ENCODE data around the gene PRODH. TPM values are rescaled to one million over a fixed set of nuclear protein-coding genes. Genes with fewer than 3 reads are reported as not detected.

PRODH gene
- polyA plus RNA-seq, 1 of the 3 experiments (the other 2 are of a cell fraction), result 0.03 TPM

DNA sequence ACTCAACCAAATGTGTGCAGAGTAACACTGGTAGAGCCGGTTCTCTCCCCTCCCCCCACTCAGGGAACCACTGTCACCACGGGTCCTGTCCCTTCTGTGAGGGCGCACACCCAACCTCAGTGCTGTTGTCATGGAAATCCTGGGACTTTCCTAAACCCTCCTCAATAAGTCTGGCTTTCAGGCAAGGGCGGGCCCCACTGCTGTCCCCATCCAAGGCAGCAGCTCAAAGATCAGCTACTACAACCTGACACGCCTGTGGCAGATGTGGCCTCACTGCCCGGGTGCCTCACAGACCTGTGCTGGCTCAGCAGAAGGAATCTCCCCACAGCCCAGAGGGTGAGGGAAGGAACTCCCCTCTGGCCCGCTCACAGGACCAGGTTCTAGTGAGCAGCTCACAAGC is 2.2 kb downstream of the PRODH start (continued):
- TF ChIP-seq, protein P1, sequence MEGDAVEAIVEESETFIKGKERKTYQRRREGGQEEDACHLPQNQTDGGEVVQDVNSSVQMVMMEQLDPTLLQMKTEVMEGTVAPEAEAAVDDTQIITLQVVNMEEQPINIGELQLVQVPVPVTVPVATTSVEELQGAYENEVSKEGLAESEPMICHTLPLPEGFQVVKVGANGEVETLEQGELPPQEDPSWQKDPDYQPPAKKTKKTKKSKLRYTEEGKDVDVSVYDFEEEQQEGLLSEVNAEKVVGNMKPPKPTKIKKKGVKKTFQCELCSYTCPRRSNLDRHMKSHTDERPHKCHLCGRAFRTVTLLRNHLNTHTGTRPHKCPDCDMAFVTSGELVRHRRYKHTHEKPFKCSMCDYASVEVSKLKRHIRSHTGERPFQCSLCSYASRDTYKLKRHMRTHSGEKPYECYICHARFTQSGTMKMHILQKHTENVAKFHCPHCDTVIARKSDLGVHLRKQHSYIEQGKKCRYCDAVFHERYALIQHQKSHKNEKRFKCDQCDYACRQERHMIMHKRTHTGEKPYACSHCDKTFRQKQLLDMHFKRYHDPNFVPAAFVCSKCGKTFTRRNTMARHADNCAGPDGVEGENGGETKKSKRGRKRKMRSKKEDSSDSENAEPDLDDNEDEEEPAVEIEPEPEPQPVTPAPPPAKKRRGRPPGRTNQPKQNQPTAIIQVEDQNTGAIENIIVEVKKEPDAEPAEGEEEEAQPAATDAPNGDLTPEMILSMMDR (IDR thresholded peaks at IDR 0.05), result no peak
- TF ChIP-seq TCF12 (IDR thresholded peaks at IDR 0.05) (no peak), RXRA (IDR thresholded peaks at IDR 0.05; ENCODE audit: borderline replicate concordance, low read depth) (no peak), TEAD4 (IDR thresholded peaks at IDR 0.05; ENCODE audit: borderline replicate concordance, insufficient read depth) (no peak), NFIC (IDR thresholded peaks at IDR 0.05; ENCODE audit: borderline replicate concordance) (no peak)
- TF ChIP-seq, protein P2, sequence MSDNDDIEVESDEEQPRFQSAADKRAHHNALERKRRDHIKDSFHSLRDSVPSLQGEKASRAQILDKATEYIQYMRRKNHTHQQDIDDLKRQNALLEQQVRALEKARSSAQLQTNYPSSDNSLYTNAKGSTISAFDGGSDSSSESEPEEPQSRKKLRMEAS (IDR thresholded peaks at IDR 0.05; ENCODE audit: low read depth), result no peak
- TF ChIP-seq, protein P3, sequence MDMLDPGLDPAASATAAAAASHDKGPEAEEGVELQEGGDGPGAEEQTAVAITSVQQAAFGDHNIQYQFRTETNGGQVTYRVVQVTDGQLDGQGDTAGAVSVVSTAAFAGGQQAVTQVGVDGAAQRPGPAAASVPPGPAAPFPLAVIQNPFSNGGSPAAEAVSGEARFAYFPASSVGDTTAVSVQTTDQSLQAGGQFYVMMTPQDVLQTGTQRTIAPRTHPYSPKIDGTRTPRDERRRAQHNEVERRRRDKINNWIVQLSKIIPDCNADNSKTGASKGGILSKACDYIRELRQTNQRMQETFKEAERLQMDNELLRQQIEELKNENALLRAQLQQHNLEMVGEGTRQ (IDR thresholded peaks at IDR 0.05; ENCODE audit: borderline replicate concordance, low read depth, low read length), result no peak

DNA sequence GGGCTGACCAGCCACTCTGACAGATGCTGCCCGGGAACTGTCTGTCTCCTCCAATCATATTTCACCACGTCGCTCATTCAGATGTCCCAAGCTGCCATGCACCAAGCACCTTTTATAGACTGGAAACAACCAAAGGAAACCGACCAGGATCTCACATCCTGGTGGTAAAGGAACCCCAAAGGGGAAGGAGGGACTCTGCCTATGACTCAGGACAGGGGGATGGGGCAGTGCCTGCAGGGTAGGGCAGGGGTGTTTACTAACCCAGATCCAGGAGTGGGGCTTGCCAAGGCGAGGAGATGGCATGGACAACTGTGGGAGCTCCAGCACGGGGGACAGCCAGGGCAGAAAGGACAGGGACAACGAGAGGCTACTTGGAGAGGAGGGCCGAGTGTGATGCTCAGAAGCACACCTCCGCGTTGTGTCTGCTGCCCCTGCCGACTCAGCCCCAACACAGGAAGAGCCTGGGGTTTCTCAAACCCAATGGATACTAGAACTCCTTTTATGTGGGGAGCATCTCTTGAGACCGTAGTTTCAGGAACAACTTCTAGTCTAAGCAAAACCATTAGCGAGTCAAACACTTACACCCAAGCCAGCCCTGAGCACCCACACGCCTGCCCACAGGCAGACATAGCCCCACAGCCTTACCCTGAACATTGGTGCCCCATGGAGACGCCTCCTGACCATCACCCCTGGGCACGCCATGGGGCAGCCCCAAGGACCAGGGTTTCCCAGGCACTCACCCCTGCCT is 4.0 kb downstream of the PRODH start:
- Histone ChIP-seq H3K4me1 (ENCODE audit: control insufficient read depth in 1 of 2, insufficient read depth in 2 of 2, low read depth in 1 of 2, low read length in 1 of 2) (no peaks in the 10 kb centered on the region), H3K27me3 (ENCODE audit: insufficient read depth) (no peaks in the 10 kb centered on the region), H3K9me3 (no peaks in the 10 kb centered on the region), H4K20me1 (ENCODE audit: insufficient read depth) (no peaks in the 10 kb centered on the region), H3K36me3 (replicated peaks in 1 of 2; ENCODE audit: control insufficient read depth in 1 of 2, insufficient read depth in 2 of 2, low read length in 1 of 2) (no peaks in the 10 kb centered on the region), H3K4me3 (ENCODE audit: low read depth in 2 of 2, low read length in 1 of 2) (no peak overlapping the region), H2AFZ (ENCODE audit: low read depth) (no peak overlapping the region), H3K79me2 (ENCODE audit: insufficient read depth) (no peaks in the 10 kb centered on the region), H3K9ac (no peak overlapping the region), H3K9me2 (no peaks in the 10 kb centered on the region), H3K4me2 (no peak overlapping the region), H3F3A (replicated peaks; ENCODE audit: insufficient read depth) (no peaks in the 10 kb centered on the region), H3K27ac (ENCODE audit: low read depth in 2 of 2, low read length in 1 of 2) (no peak overlapping the region)
- CTCF ChIA-PET, result no interaction called here
- TF ChIP-seq NFIC (IDR thresholded peaks at IDR 0.05; ENCODE audit: borderline replicate concordance), result no peak
- no peak for TF ChIP-seq GATA2 (CRISPR knock-in tag; IDR thresholded peaks at IDR 0.05)
- TF ChIP-seq NRF1 (IDR thresholded peaks at IDR 0.05; ENCODE audit: low read depth, low read length), result no peak
- no peak for TF ChIP-seq SMC3 (IDR thresholded peaks at IDR 0.05; ENCODE audit: low read depth, low read length)
- TF ChIP-seq TEAD4 (IDR thresholded peaks at IDR 0.05; ENCODE audit: borderline replicate concordance, insufficient read depth), result no peak
- no peak for TF ChIP-seq FOXM1 (IDR thresholded peaks at IDR 0.05; ENCODE audit: low read depth)
- TF ChIP-seq TCF12 (IDR thresholded peaks at IDR 0.05), result no peak
- TF ChIP-seq, protein P2 (IDR thresholded peaks at IDR 0.05; ENCODE audit: low read depth), result no peak
- TF ChIP-seq MEF2A (IDR thresholded peaks at IDR 0.05; ENCODE audit: borderline replicate concordance, low read depth), result no peak
- no peak for TF ChIP-seq TAF1 (IDR thresholded peaks at IDR 0.05; ENCODE audit: borderline replicate concordance, low read depth, low read length)
- no peak for TF ChIP-seq CHD2 (IDR thresholded peaks at IDR 0.05; ENCODE audit: low read length, partially characterized antibody)
- POLR2A ChIA-PET, result no interaction called here
- no peak for DNase-seq
- WGBS (ENCODE audit: low lambda C conversion rate), result no CpG with 5 or more reads among the region's 16 CpGs
